IMR-90 (cell line): ENCODE data around the gene MGAT5B. TPM values are rescaled to one million over a fixed set of nuclear protein-coding genes. Genes with fewer than 3 reads are reported as not detected.

ENCODE experiments used
- ATAC-seq: fragments of 200-7000 bp; cut with Tn5 transposase; 2 replicates; pipeline ENCODE4 v1.9.1; 2020; ENCODE audit warnings: low read depth, mild to moderate bottlenecking, moderate library complexity
- BruUV-seq: library from RNA; stranded (reverse); fragments of 400-500 nt; replicated peaks from 2 replicates; lab custom pipeline; 2021; lab: Mats Ljungman, UMichigan
- CTCF ChIA-PET: fragments of 300-600 bp; formaldehyde crosslinking; extraction: SDS; loops from one replicate; lab custom pipeline; 2021; ENCODE audit warnings: antibody characterized with exemption; lab: Yijun Ruan, JAX
- POLR2A ChIA-PET: fragments of 300-600 bp; sonication (Branson Sonifier 250); formaldehyde crosslinking; loops from one replicate; lab custom pipeline; 2022; ENCODE audit warnings: antibody characterized with exemption; ENCODE audit not compliant: unreplicated experiment; lab: Charles Lee
- DNase-seq: peaks from one replicate; pipeline ENCODE4 v3.0.0; 2013
- H2AFZ ChIP-seq: replicated peaks from 2 replicates; pipeline ENCODE3; 2013; ENCODE audit warnings: low read length, mild to moderate bottlenecking; ENCODE audit not compliant: poor library complexity
- H2AK5ac ChIP-seq: 2 replicates; pipeline ENCODE4 v1.6.1; 2013; ENCODE audit warnings: low read depth, low read length, inconsistent platforms
- H2AK9ac ChIP-seq: replicated peaks from 2 replicates; pipeline ENCODE3; 2013; ENCODE audit warnings: mild to moderate bottlenecking, low read depth, low read length, moderate library complexity; ENCODE audit not compliant: poor library complexity
- H2BK120ac ChIP-seq: 2 replicates; pipeline ENCODE4 v1.6.1; 2013; ENCODE audit warnings: low read depth, low read length, inconsistent platforms
- H2BK15ac ChIP-seq: 3 replicates; pipeline ENCODE4 v1.6.1; 2013; ENCODE audit warnings: low read depth, low read length, inconsistent platforms
- H2BK20ac ChIP-seq: 2 replicates; pipeline ENCODE4 v1.6.1; 2013; ENCODE audit warnings: low read depth, mild to moderate bottlenecking, inconsistent platforms, low read length, moderate library complexity
- H2BK5ac ChIP-seq: 2 replicates; pipeline ENCODE4 v1.6.1; 2013; ENCODE audit warnings: mild to moderate bottlenecking, low read depth, low read length, inconsistent platforms; ENCODE audit not compliant: poor library complexity, severe bottlenecking
- H3K14ac ChIP-seq: replicated peaks from 2 replicates; pipeline ENCODE4 v1.6.1; 2013; ENCODE audit warnings: low read depth, low read length, inconsistent platforms
- H3K18ac ChIP-seq: 2 replicates; pipeline ENCODE4 v1.6.1; 2013; ENCODE audit warnings: low read depth, low read length, control low read depth
- H3K23ac ChIP-seq: 2 replicates; pipeline ENCODE4 v1.6.1; 2013; ENCODE audit warnings: low read depth, low read length, inconsistent platforms
- H3K27ac ChIP-seq: 2 replicates; pipeline ENCODE4 v1.5.1; 2013; ENCODE audit warnings: mild to moderate bottlenecking, control low read depth, low read length; ENCODE audit not compliant: insufficient read depth
- H3K27me3 ChIP-seq: 2 replicates; pipeline ENCODE4 v1.6.1; 2013; ENCODE audit warnings: low read length; ENCODE audit not compliant: control insufficient read depth, insufficient read depth
- H3K36me3 ChIP-seq: 2 replicates; pipeline ENCODE4 v1.6.1; 2013; ENCODE audit warnings: low read length, mixed read lengths; ENCODE audit not compliant: control insufficient read depth, insufficient read depth
- H3K4ac ChIP-seq: 2 replicates; pipeline ENCODE4 v1.6.1; 2013; ENCODE audit warnings: low read depth, low read length, inconsistent platforms
- H3K4me1 ChIP-seq: 2 replicates; pipeline ENCODE4 v1.6.1; 2013; ENCODE audit warnings: low read length, mixed read lengths; ENCODE audit not compliant: control insufficient read depth, insufficient read depth
- H3K4me2 ChIP-seq: 2 replicates; pipeline ENCODE4 v1.6.1; 2013; ENCODE audit warnings: low read depth, mild to moderate bottlenecking, control low read depth, low read length, moderate library complexity
- H3K4me3 ChIP-seq: 2 replicates; pipeline ENCODE4 v1.5.1; 2013; ENCODE audit warnings: low read depth, mild to moderate bottlenecking, control low read depth, low read length, moderate library complexity; ENCODE audit not compliant: insufficient read depth
- H3K56ac ChIP-seq: 2 replicates; pipeline ENCODE4 v1.6.1; 2013; ENCODE audit warnings: low read length, inconsistent platforms; ENCODE audit not compliant: insufficient read depth; ENCODE audit errors: extremely low read depth
- H3K79me1 ChIP-seq, 2 experiments: 2 replicates each; pipeline ENCODE4 v1.6.1; 2013; ENCODE audit warnings: low read length in 2 of 2, inconsistent platforms in 1 of 2, low read depth in 1 of 2
- H3K9ac ChIP-seq: 2 replicates; pipeline ENCODE4 v1.6.1; 2013; ENCODE audit warnings: low read depth, low read length, control low read depth
- H3K9me1 ChIP-seq: 2 replicates; pipeline ENCODE4 v1.6.1; 2013; ENCODE audit warnings: low read length, inconsistent platforms; ENCODE audit not compliant: insufficient read depth
- H3K9me3 ChIP-seq: 2 replicates; pipeline ENCODE4 v1.6.1; 2013; ENCODE audit warnings: low read length; ENCODE audit not compliant: control insufficient read depth, insufficient read depth
- H4K20me1 ChIP-seq: 2 replicates; pipeline ENCODE4 v1.6.1; 2013; ENCODE audit warnings: low read length, inconsistent platforms; ENCODE audit not compliant: insufficient read depth
- H4K5ac ChIP-seq: 2 replicates; pipeline ENCODE4 v1.6.1; 2013; ENCODE audit warnings: mild to moderate bottlenecking, low read depth, low read length, control low read depth
- H4K8ac ChIP-seq, 2 experiments: 2 replicates each; pipeline ENCODE4 v1.6.1; 2013; ENCODE audit warnings: low read depth in 2 of 2, low read length in 2 of 2, control low read depth in 1 of 2, inconsistent platforms in 1 of 2
- H4K91ac ChIP-seq: 2 replicates; pipeline ENCODE4 v1.6.1; 2013; ENCODE audit warnings: low read depth, low read length, inconsistent platforms; ENCODE audit not compliant: insufficient read depth
- BHLHE40 ChIP-seq: fragments of 150-350 bp; IDR thresholded peaks from 2 replicates; pipeline ENCODE4 v1.6.1; 2016; ENCODE audit warnings: mild to moderate bottlenecking, low read depth, low read length
- CEBPB ChIP-seq: IDR thresholded peaks from 2 replicates; pipeline ENCODE4 v1.6.1; 2012; ENCODE audit warnings: low read depth, low read length, improper control_type of control experiment
- CHD1 ChIP-seq: IDR thresholded peaks from 2 replicates; pipeline ENCODE4 v1.6.1; 2012; ENCODE audit warnings: low read depth, low read length, improper control_type of control experiment
- FOS ChIP-seq: fragments of 150-350 bp; IDR thresholded peaks from 2 replicates; pipeline ENCODE4 v1.6.1; 2016; ENCODE audit warnings: low read depth, low read length
- MAFK ChIP-seq: IDR thresholded peaks from 2 replicates; pipeline ENCODE4 v1.6.1; 2012; ENCODE audit warnings: low read depth, low read length, improper control_type of control experiment
- MAZ ChIP-seq: IDR thresholded peaks from 2 replicates; pipeline ENCODE4 v1.6.1; 2012; ENCODE audit warnings: low read depth, mild to moderate bottlenecking, low read length, improper control_type of control experiment, moderate library complexity, borderline replicate concordance
- MXI1 ChIP-seq: IDR thresholded peaks from 2 replicates; pipeline ENCODE4 v1.6.1; 2012; ENCODE audit warnings: low read depth, mild to moderate bottlenecking, low read length, moderate library complexity, borderline replicate concordance
- NFE2L2 ChIP-seq: fragments of 150-350 bp; IDR thresholded peaks from 2 replicates; pipeline ENCODE4 v1.6.1; 2016; ENCODE audit warnings: low read depth, mild to moderate bottlenecking, low read length
- POLR2A ChIP-seq: IDR thresholded peaks from 2 replicates; pipeline ENCODE4 v1.6.1; 2012; ENCODE audit warnings: mild to moderate bottlenecking, low read depth, low read length
- RCOR1 ChIP-seq: IDR thresholded peaks from 2 replicates; pipeline ENCODE4 v1.6.1; 2012; ENCODE audit warnings: mild to moderate bottlenecking, low read length, improper control_type of control experiment; ENCODE audit not compliant: insufficient replicate concordance
- RFX5 ChIP-seq: IDR thresholded peaks from 2 replicates; pipeline ENCODE4 v1.8.0; 2012; ENCODE audit warnings: low read depth, mild to moderate bottlenecking, low read length, moderate library complexity
- WGBS, 2 experiments: methylation state at CpG; one replicate each; pipeline versions ENCODE4 v1.1.5 to v1.1.7; 2013; ENCODE audit warnings: missing lambda C conversion rate in 2 of 2; ENCODE audit not compliant: insufficient read length in 1 of 2; ENCODE audit errors: extremely low coverage in 2 of 2; 5-methylcytosine and 5-hydroxymethylcytosine counted together
- dilution Hi-C: fragments of 300-500 bp; cut with HindIII; formaldehyde crosslinking; loops from one replicate; pipeline ENCODE4 v1.14.3; 2018; ENCODE audit warnings: low sequenced_read_pairs; ENCODE audit not compliant: unreplicated experiment
- in situ Hi-C: fragments of 300-500 bp; cut with MboI; formaldehyde crosslinking; loops from 3 replicates; pipeline ENCODE4 v1.14.3; 2019; ENCODE audit warnings: low sequenced_read_pairs, inconsistent platforms, mixed read lengths
- intact Hi-C: fragments of 100-400 bp; cut with micrococcal nuclease; formaldehyde crosslinking; loops from 2 replicates; pipeline ENCODE4 v1.10.0; 2022
- polyA plus RNA-seq, 3 experiments: library from polyadenylated mRNA; depleted of rRNA; stranded (reverse); fragments of >200 nt; gene quantifications; 2 replicates each; pipeline ENCODE4 v1.2.3, GENCODE V29; 2012; ENCODE audit warnings: low replicate concordance in 1 of 3
- total RNA-seq: library from RNA; depleted of rRNA; stranded (reverse); fragments of >200 nt; gene quantifications from 2 replicates; pipeline ENCODE4 v1.2.3, GENCODE V29; 2012
- TF ChIP-seq, protein P1 (sequence below): fragments of 150-350 bp; IDR thresholded peaks from 2 replicates; pipeline ENCODE4 v1.6.1; 2017; ENCODE audit warnings: mild to moderate bottlenecking, antibody characterized with exemption, low read length, low read depth

The MGAT5B gene
- total and polyA plus RNA-seq, 2 of the 4 experiments (the other 2 are of a cell fraction), result 0.54 to 2.0 TPM

- H4K20me1 ChIP-seq, result no peaks in the 10 kb centered on the region
- H2AFZ ChIP-seq, result no peak overlapping the region
- H3K4ac ChIP-seq, result no peak overlapping the region
- no peak overlapping the region for H3K56ac ChIP-seq
- dilution Hi-C loops, result no loop called here
- no peak overlapping the region for H3K14ac ChIP-seq
- intact Hi-C loops, result no loop called here
- no peak overlapping the region for H4K8ac ChIP-seq
- H3K9ac ChIP-seq, result no peak overlapping the region
- H2AK9ac ChIP-seq, result no peak overlapping the region
- H3K27me3 ChIP-seq, result peaks cover 3% of the 10 kb centered on the region; the same call in 1 of the 2 replicates
- no peak overlapping the region for H4K91ac ChIP-seq
- TF ChIP-seq MAZ, result no peak
- TF ChIP-seq FOS, result no peak
- TF ChIP-seq, protein P1, sequence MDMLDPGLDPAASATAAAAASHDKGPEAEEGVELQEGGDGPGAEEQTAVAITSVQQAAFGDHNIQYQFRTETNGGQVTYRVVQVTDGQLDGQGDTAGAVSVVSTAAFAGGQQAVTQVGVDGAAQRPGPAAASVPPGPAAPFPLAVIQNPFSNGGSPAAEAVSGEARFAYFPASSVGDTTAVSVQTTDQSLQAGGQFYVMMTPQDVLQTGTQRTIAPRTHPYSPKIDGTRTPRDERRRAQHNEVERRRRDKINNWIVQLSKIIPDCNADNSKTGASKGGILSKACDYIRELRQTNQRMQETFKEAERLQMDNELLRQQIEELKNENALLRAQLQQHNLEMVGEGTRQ, result no peak
- TF ChIP-seq BHLHE40, result no peak
- no peak for TF ChIP-seq RCOR1
- no peak for TF ChIP-seq CEBPB
- no peak for TF ChIP-seq CHD1
- TF ChIP-seq RFX5, result no peak
- no peak for TF ChIP-seq NFE2L2
- TF ChIP-seq POLR2A, result no peak
- no peak for TF ChIP-seq MAFK
- no peak for TF ChIP-seq MXI1
- WGBS, 2 experiments, result 60% methylated on average over 2 of the region's 17 CpGs; no CpG with 5 or more reads in 1 of the 2 experiments
- no peaks in the 10 kb centered on the region for H3K4me1 ChIP-seq
- no peak overlapping the region for H2AK5ac ChIP-seq
- no TSS peak for BruUV-seq
- no peak overlapping the region for H2BK120ac ChIP-seq
- ATAC-seq, result no peak
- no peak overlapping the region for H2BK5ac ChIP-seq
- H3K79me1 ChIP-seq, result no peaks in the 10 kb centered on the region
- H4K5ac ChIP-seq, result no peak overlapping the region
- no peaks in the 10 kb centered on the region; the same call in 1 of the 2 replicates for H3K9me3 ChIP-seq
- peaks cover 5% of the 10 kb centered on the region; the same call in 1 of the 2 replicates for H3K9me1 ChIP-seq
- in situ Hi-C loops, result no loop called here
- H2BK20ac ChIP-seq, result no peak overlapping the region
- POLR2A ChIA-PET, result no interaction called here
- H3K23ac ChIP-seq, result no peak overlapping the region
- CTCF ChIA-PET, result no interaction called here
- H3K36me3 ChIP-seq, result no peaks in the 10 kb centered on the region
- H3K18ac ChIP-seq, result no peak overlapping the region
- H3K27ac ChIP-seq, result no peak overlapping the region
- H3K4me3 ChIP-seq, result no peak overlapping the region
- H3K4me2 ChIP-seq, result no peak overlapping the region
- no peak overlapping the region for H2BK15ac ChIP-seq
- DNase-seq, result no peak
These were observed 37.6 kb downstream of the MGAT5B start for GRCh38 chr17:76905836-76906235.
